Muscle of leg (tissue), 11 donors: ENCODE data around the gene CRHR1. TPM values are rescaled to one million over a fixed set of nuclear protein-coding genes. Genes with fewer than 3 reads are reported as not detected.

ENCODE experiments used
- DNase-seq: peaks from one replicate; pipeline ENCODE4 v3.0.0; 2013
- H3K27ac ChIP-seq: one replicate; pipeline ENCODE4 v1.5.1; 2013; ENCODE audit warnings: mild to moderate bottlenecking, low read length, control low read depth
- H3K27me3 ChIP-seq: one replicate; pipeline ENCODE4 v1.6.1; 2013; ENCODE audit warnings: low read length; ENCODE audit not compliant: control insufficient read depth, insufficient read depth
- H3K36me3 ChIP-seq: one replicate; pipeline ENCODE4 v1.6.1; 2013; ENCODE audit warnings: low read length; ENCODE audit not compliant: control insufficient read depth, insufficient read depth
- H3K4me1 ChIP-seq: one replicate; pipeline ENCODE4 v1.6.1; 2013; ENCODE audit warnings: low read length; ENCODE audit not compliant: control insufficient read depth, insufficient read depth
- H3K4me3 ChIP-seq: one replicate; pipeline ENCODE4 v1.5.1; 2013; ENCODE audit warnings: low read length, control low read depth
- H3K9me3 ChIP-seq: replicated peaks from 2 replicates; pipeline ENCODE4 v1.6.1; 2013; ENCODE audit warnings: low read depth, low read length; ENCODE audit not compliant: control insufficient read depth
- whole genome bisulfite sequencing: methylation state at CpG from one replicate; pipeline ENCODE4 v1.1.5; 2013; ENCODE audit warnings: missing lambda C conversion rate; ENCODE audit not compliant: insufficient coverage; 5-methylcytosine and 5-hydroxymethylcytosine counted together
- polyA plus RNA-seq, 8 donors: library from polyadenylated mRNA; unstranded; fragments of 120-200 nt; gene quantifications; one replicate each; pipeline versions ENCODE4 v1.2.1 to v1.2.3, GENCODE V29; 2013; ENCODE audit warnings: inconsistent platforms in 1 of 8, low replicate concordance in 1 of 8; ENCODE audit not compliant: insufficient read length in 8 of 8, insufficient read depth in 1 of 8
- total RNA-seq: library from RNA; stranded (reverse); fragments of 120-200 nt; gene quantifications from one replicate; pipeline ENCODE4 v1.2.4, GENCODE V29; 2013

The CRHR1 gene
- total and polyA plus RNA-seq, 9 donors = 0.09 to 0.98 (median 0.52) TPM; not detected in 5

- no peak for DNase-seq
- peaks cover 94% of the 10 kb centered on the region for H3K27me3 ChIP-seq
- WGBS = 45% methylated on average over 10 of the region's 11 CpGs
Measured at GRCh38 chr17:45787656-45788055, 3.5 kb downstream of the CRHR1 start.

GRCh38 chr17:45788057-45788456 lies 3.9 kb downstream of the CRHR1 start:
- WGBS = no CpG with 5 or more reads among the region's 3 CpGs
- Histone ChIP-seq H3K27me3 (peaks cover 94% of the 10 kb centered on the region), H3K27ac (no peak overlapping the region), H3K4me1 (peaks cover 18% of the 10 kb centered on the region), H3K4me3 (no peak overlapping the region), H3K9me3 (no peaks in the 10 kb centered on the region), H3K36me3 (no peaks in the 10 kb centered on the region)
- no peak for DNase-seq

More at GRCh38 chr17:45787656-45788055, 3.5 kb downstream of the CRHR1 start:
- Histone ChIP-seq H3K4me1 (peaks cover 18% of the 10 kb centered on the region), H3K4me3 (no peak overlapping the region), H3K36me3 (no peaks in the 10 kb centered on the region), H3K9me3 (no peaks in the 10 kb centered on the region), H3K27ac (no peak overlapping the region)

- H3K4me1 ChIP-seq = peaks cover 5% of the 10 kb centered on the region
- H3K4me3 ChIP-seq = no peak overlapping the region
- no peaks in the 10 kb centered on the region for H3K9me3 ChIP-seq
- no peak overlapping the region for H3K27ac ChIP-seq
- H3K27me3 ChIP-seq = peaks cover 95% of the 10 kb centered on the region
- 47% methylated on average over 2 of the region's 3 CpGs for WGBS
- no peak for DNase-seq
- no peaks in the 10 kb centered on the region for H3K36me3 ChIP-seq
Measured at GRCh38 chr17:45789874-45790273, 5.8 kb downstream of the CRHR1 start.

DNA sequence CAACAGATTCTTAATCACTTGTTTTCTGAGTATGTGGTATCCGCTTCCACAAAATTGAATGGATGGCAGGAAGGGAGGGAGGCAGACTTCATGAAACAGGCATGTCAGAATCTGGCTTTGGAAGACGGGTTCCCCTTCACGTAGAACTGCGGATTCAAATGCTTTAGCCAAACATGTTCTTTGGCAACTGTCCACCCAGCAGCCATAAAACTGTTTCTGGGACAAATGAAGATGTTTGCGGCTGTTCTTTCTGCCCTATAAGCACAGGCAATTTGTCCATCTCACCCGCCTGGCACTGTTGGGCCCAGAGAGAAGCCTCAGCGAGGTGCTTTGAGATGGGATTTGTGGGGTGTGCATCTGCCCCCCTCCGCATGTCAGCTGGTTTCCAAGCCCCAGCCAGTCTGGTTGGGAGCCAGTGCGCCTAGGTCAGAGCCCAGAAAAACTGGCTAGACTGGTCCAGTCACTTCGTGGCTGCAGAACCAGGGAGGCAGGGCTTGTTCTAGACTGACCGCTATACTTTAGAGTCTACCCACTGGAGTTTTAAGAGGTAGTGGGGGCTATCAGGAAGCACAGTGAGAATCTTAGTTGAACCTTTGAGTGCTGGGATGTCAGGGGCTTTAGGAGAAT lies 6.3 kb downstream of the CRHR1 start:
- DNase-seq = peak; percentile 48
- H3K4me3 ChIP-seq = no peak overlapping the region
- no peaks in the 10 kb centered on the region for H3K36me3 ChIP-seq
- peaks cover 95% of the 10 kb centered on the region for H3K27me3 ChIP-seq
- peaks cover under 1% of the 10 kb centered on the region for H3K4me1 ChIP-seq
- WGBS = 38% methylated on average over 7 of the region's 11 CpGs
- no peak overlapping the region for H3K27ac ChIP-seq
- no peaks in the 10 kb centered on the region for H3K9me3 ChIP-seq

DNA sequence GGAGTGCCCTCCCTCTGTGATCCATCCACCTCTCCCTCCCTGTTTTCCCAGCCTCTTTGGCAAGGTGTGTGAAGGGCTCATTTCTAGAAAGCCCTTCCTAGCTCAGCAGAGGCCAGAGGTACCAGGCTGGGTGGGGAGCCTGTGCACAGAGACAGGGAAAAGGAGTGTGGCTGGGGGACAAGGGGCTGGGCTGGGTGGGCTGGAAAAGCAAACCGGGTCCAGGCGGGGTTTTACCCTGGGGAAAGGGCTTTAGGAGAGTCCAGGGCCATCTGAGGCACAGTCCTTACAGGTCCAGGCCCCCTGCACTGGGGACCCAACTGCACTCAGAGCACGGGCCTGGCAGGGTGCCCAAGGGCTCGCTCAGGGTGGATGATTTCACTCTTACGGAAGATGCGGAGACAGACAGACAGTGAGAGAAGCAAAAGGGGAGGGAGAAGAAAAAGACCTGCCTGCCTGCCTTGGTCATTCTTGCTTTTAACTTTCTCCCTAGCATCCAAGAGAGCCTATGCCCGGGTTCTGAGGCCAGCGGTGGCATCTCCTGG lies 7.0 kb downstream of the CRHR1 start:
- Histone ChIP-seq H3K4me3 (no peak overlapping the region), H3K27ac (no peak overlapping the region), H3K4me1 (no peaks in the 10 kb centered on the region), H3K36me3 (no peaks in the 10 kb centered on the region), H3K9me3 (no peaks in the 10 kb centered on the region), H3K27me3 (peaks cover 91% of the 10 kb centered on the region)
- 20% methylated on average over 5 of the region's 8 CpGs for WGBS
- DNase-seq = no peak

GRCh38 chr17:45791935-45792334 lies 7.8 kb downstream of the CRHR1 start:
- DNase-seq = no peak
- H3K36me3 ChIP-seq = no peaks in the 10 kb centered on the region
- no peaks in the 10 kb centered on the region for H3K4me1 ChIP-seq
- WGBS = 50% methylated on average over 8 of the region's 9 CpGs
- no peak overlapping the region for H3K27ac ChIP-seq
- H3K4me3 ChIP-seq = no peak overlapping the region
- peaks cover 91% of the 10 kb centered on the region for H3K27me3 ChIP-seq
- H3K9me3 ChIP-seq = no peaks in the 10 kb centered on the region

DNA sequence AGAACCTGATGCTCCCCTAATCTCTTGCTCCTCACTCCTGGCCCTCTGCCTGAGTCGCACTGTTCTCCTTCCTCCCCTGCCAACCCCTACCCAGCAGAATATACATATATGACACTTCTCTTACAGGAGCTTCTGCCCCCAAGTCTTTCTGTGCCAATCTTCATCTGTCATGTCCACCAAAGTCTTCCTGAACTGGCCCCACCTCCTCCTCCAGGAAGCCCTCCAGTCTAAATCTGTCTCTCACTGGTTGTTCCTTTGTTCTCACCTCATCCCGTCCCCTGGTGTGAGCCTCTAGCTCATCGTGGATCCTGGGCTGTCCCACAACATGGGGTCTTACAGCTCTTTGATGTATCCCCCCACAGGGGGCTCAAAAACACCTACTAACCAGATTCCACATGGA lies 8.3 kb downstream of the CRHR1 start:
- WGBS = 42% methylated on average over 3 of the region's 3 CpGs
- no peaks in the 10 kb centered on the region for H3K4me1 ChIP-seq
- no peak overlapping the region for H3K4me3 ChIP-seq
- no peak overlapping the region for H3K27ac ChIP-seq
- no peaks in the 10 kb centered on the region for H3K36me3 ChIP-seq
- no peaks in the 10 kb centered on the region for H3K9me3 ChIP-seq
- no peak for DNase-seq
- H3K27me3 ChIP-seq = peaks cover 87% of the 10 kb centered on the region

DNA sequence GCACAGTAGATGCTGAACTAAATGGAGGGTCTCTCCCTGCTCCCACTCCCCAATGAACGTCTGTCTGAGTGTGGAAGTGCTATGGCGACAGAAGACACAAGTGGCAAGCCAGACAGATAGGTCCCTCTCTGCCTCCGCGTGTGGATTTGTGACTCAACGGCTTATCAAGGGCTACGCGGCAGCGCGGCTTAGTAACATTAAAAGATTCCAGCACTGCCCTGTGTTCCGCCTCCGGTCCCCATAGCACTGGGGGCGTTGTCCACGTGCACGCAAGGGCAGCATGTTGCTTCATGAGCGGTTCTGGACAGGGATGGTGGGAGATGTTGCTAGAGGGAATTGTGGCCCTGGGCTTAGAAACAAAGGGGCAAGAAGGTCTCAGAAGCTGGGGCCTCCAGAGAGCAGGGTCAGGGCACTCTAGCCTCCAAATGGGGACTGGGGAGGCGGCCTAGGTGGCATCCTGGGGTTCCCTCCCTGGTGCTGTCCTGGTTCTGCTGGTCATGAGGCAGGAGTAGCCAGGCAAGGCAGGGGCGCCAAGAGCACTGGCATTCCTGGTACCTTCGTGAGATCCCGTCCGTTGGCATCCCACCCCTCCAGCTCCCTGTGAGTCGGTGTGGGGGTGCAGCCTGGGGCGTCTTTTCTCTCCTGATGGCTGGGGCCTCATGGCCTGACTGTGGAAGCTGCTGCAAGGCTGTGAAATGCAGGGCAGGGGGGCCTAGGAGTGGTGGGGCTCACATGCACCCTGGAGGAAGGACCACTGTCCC lies 9.1 kb downstream of the CRHR1 start:
- Histone ChIP-seq H3K4me1 (no peaks in the 10 kb centered on the region), H3K4me3 (no peak overlapping the region), H3K36me3 (no peaks in the 10 kb centered on the region), H3K27me3 (peaks cover 80% of the 10 kb centered on the region), H3K9me3 (no peaks in the 10 kb centered on the region), H3K27ac (no peak overlapping the region)
- 74% methylated on average over 22 of the region's 22 CpGs for WGBS
- no peak for DNase-seq

- no peak for DNase-seq
- H3K4me1 ChIP-seq = no peaks in the 10 kb centered on the region
- no peak overlapping the region for H3K27ac ChIP-seq
- WGBS = 79% methylated on average over 8 of the region's 8 CpGs
- H3K4me3 ChIP-seq = no peak overlapping the region
- peaks cover 71% of the 10 kb centered on the region for H3K27me3 ChIP-seq
- H3K9me3 ChIP-seq = no peaks in the 10 kb centered on the region
- no peaks in the 10 kb centered on the region for H3K36me3 ChIP-seq
Measured at GRCh38 chr17:45793999-45794540, 9.9 kb downstream of the CRHR1 start.

- no peak overlapping the region for H3K27ac ChIP-seq
- 56% methylated on average over 6 of the region's 6 CpGs for WGBS
- no peaks in the 10 kb centered on the region for H3K9me3 ChIP-seq
- no peak overlapping the region for H3K4me3 ChIP-seq
- H3K27me3 ChIP-seq = peaks cover 70% of the 10 kb centered on the region
- no peaks in the 10 kb centered on the region for H3K36me3 ChIP-seq
- no peaks in the 10 kb centered on the region for H3K4me1 ChIP-seq
- no peak for DNase-seq
Measured at GRCh38 chr17:45794840-45795239, 10.7 kb downstream of the CRHR1 start.
